ENCODE results near the gene DKKL1.

Gene DKKL1

GRCh38 chr19:49362048-49362928 is 1.4 kb upstream of the DKKL1 start, which contains the start of gene TEAD2:
Gene TEAD2 (minus strand): TSS chr19:49362416. CDS start chr19:49360075, 2,341 bp downstream.
- Histone ChIP-seq H3K27ac (ENCODE audit: low read length) (peak within 1 kb of the TSS; percentile 48), H3K9me3 (ENCODE audit: insufficient read depth, low read length) (no peaks in the 10 kb centered on the region), H3K27me3 (ENCODE audit: low read depth, low read length) (no peaks in the 10 kb centered on the region), H3K9ac (ENCODE audit: low read length) (peak within 1 kb of the TSS; percentile 82), H3K36me3 (replicated peaks; ENCODE audit: low read depth, low read length) (no peaks in the 10 kb centered on the region), H2AFZ (ENCODE audit: low read depth, low read length) (peak within 1 kb of the TSS; percentile 24; the same call in 1 of the 2 replicates), H3K4me2 (ENCODE audit: low read length) (peak within 1 kb of the TSS; percentile 90), H4K20me1 (ENCODE audit: insufficient read depth, low read length) (no peaks in the 10 kb centered on the region), H3K4me3 (ENCODE audit: low read length) (peak within 1 kb of the TSS; percentile 80), H3K79me2 (ENCODE audit: low read length) (no peaks in the 10 kb centered on the region), H3K4me1 (ENCODE audit: low read length) (peaks cover 44% of the 10 kb centered on the region)
- TF ChIP-seq CTCF (IDR thresholded peaks at IDR 0.05; ENCODE audit: low read depth, low read length) (no peak), EZH2phosphoT487 (IDR thresholded peaks at IDR 0.05; ENCODE audit: low read depth) (no peak)

GRCh38 chr19:49362929-49363267 is 779 bp upstream of the DKKL1 start:
- Histone ChIP-seq H3K9me3 (ENCODE audit: insufficient read depth, low read length) (no peaks in the 10 kb centered on the region), H3K4me1 (ENCODE audit: low read length) (peaks cover 40% of the 10 kb centered on the region), H2AFZ (ENCODE audit: low read depth, low read length) (no peak overlapping the region), H4K20me1 (ENCODE audit: insufficient read depth, low read length) (no peaks in the 10 kb centered on the region), H3K79me2 (ENCODE audit: low read length) (no peaks in the 10 kb centered on the region), H3K4me3 (ENCODE audit: low read length) (peak overlapping the region; percentile 80), H3K36me3 (replicated peaks; ENCODE audit: low read depth, low read length) (no peaks in the 10 kb centered on the region), H3K4me2 (ENCODE audit: low read length) (peak overlapping the region; percentile 90), H3K9ac (ENCODE audit: low read length) (peak overlapping the region; percentile 20; the same call in 1 of the 2 replicates), H3K27ac (ENCODE audit: low read length) (no peak overlapping the region), H3K27me3 (ENCODE audit: low read depth, low read length) (no peaks in the 10 kb centered on the region)
- TF ChIP-seq EZH2phosphoT487 (IDR thresholded peaks at IDR 0.05; ENCODE audit: low read depth) (no peak), CTCF (IDR thresholded peaks at IDR 0.05; ENCODE audit: low read depth, low read length) (no peak)

- H3K9me3 ChIP-seq (ENCODE audit: insufficient read depth, low read length) = peaks cover 5% of the 10 kb centered on the region
- H3K79me2 ChIP-seq (ENCODE audit: low read length) = no peaks in the 10 kb centered on the region
- no peak overlapping the region for H2AFZ ChIP-seq (ENCODE audit: low read depth, low read length)
- H3K27ac ChIP-seq (ENCODE audit: low read length) = no peak overlapping the region
- H3K36me3 ChIP-seq (replicated peaks; ENCODE audit: low read depth, low read length) = no peaks in the 10 kb centered on the region
- no peak overlapping the region for H3K9ac ChIP-seq (ENCODE audit: low read length)
- no peak overlapping the region for H3K4me3 ChIP-seq (ENCODE audit: low read length)
- H4K20me1 ChIP-seq (ENCODE audit: insufficient read depth, low read length) = no peaks in the 10 kb centered on the region
- peaks cover 40% of the 10 kb centered on the region for H3K4me1 ChIP-seq (ENCODE audit: low read length)
- TF ChIP-seq EZH2phosphoT487 (IDR thresholded peaks at IDR 0.05; ENCODE audit: low read depth) = no peak
- no peak for TF ChIP-seq CTCF (IDR thresholded peaks at IDR 0.05; ENCODE audit: low read depth, low read length)
- H3K27me3 ChIP-seq (ENCODE audit: low read depth, low read length) = no peaks in the 10 kb centered on the region
- no peak overlapping the region; the same call in 1 of the 2 replicates for H3K4me2 ChIP-seq (ENCODE audit: low read length)
Measured at GRCh38 chr19:49364083-49364737, 533 bp downstream of the DKKL1 start.

GRCh38 chr19:49366110-49366509 is 2.4 kb downstream of the DKKL1 start:
- no peak for TF ChIP-seq CTCF (IDR thresholded peaks at IDR 0.05; ENCODE audit: low read depth, low read length)
- TF ChIP-seq EZH2phosphoT487 (IDR thresholded peaks at IDR 0.05; ENCODE audit: low read depth) = no peak
- no peaks in the 10 kb centered on the region for H3K79me2 ChIP-seq (ENCODE audit: low read length)
- no peak overlapping the region for H2AFZ ChIP-seq (ENCODE audit: low read depth, low read length)
- no peaks in the 10 kb centered on the region for H3K27me3 ChIP-seq (ENCODE audit: low read depth, low read length)
- H3K4me1 ChIP-seq (ENCODE audit: low read length) = peaks cover 22% of the 10 kb centered on the region
- H3K27ac ChIP-seq (ENCODE audit: low read length) = no peak overlapping the region
- H3K36me3 ChIP-seq (replicated peaks; ENCODE audit: low read depth, low read length) = peaks cover 15% of the 10 kb centered on the region
- H3K4me2 ChIP-seq (ENCODE audit: low read length) = no peak overlapping the region
- no peak overlapping the region for H3K9ac ChIP-seq (ENCODE audit: low read length)
- no peak overlapping the region for H3K4me3 ChIP-seq (ENCODE audit: low read length)
- H3K9me3 ChIP-seq (ENCODE audit: insufficient read depth, low read length) = peaks cover 17% of the 10 kb centered on the region
- H4K20me1 ChIP-seq (ENCODE audit: insufficient read depth, low read length) = no peaks in the 10 kb centered on the region

Data from OCI-LY3 (cell line).